ENCODE data around the gene PPDPF. TPM values are rescaled to one million over a fixed set of nuclear protein-coding genes. Genes with fewer than 3 reads are reported as not detected.

PPDPF gene
- total and polyA plus RNA-seq, 2 of the 8 experiments (the other 6 are each of a cell fraction or from before 2014, with no cell fraction given) = 30.5 to 138 TPM

DNA sequence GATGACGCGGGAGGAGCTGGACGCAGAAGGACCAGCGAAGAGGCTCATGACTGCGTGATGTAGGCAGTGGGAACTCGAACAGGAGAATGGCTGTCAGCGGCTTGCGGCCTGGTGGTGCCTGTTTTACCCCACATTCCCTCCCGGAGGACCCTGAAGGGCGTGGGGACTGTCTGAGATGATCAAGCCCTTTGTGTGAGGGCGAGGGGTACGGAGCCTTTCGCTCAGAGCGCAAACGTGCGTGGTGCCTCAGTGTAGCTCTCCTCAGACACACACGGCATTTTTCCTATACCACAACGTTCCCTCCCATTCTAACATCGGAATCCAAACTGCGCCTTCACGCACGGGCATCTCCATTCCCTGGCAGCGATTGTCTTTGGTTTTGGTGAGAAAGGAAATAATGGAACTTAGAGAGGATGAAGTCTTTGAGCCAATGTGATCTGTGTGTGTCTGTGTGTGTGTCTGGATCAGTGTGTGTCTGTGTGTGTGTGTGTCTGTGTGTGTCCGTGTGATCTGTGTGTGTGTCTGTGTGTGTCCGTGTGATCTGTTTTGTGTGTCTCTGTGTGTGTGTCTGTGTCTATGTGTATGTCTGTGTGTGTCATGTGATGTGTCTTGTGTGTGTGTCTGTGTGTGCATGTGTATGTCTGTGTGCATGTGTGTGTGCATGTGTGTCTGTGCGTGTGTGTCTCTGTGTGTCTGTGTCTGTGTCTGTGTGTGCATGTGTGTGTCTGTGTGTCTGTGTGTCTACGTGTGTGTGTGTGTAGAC is 11.3 kb downstream of the PPDPF start:
- Histone ChIP-seq H2AFZ (ENCODE audit: low read length) (no peak overlapping the region), H3K9me3 (ENCODE audit: insufficient read depth in 2 of 2, low read depth in 1 of 2, low read length in 1 of 2) (no peaks in the 10 kb centered on the region), H3K36me3 (ENCODE audit: control insufficient read depth in 2 of 4, insufficient read depth in 4 of 4, low read length in 3 of 4) (no peaks in the 10 kb centered on the region), H4K91ac (replicated peaks; ENCODE audit: insufficient read length, low read length) (peak overlapping the region; percentile 55), H3K18ac (ENCODE audit: extremely low read depth, low read length) (no peak overlapping the region), H2AK5ac (ENCODE audit: low read depth, low read length) (peak overlapping the region; percentile 83; the same call in 1 of the 2 replicates), H4K5ac (ENCODE audit: insufficient read length, low read depth, low read length) (no peak overlapping the region), H3K56ac (replicated peaks; ENCODE audit: insufficient read length, low read depth, low read length) (peak overlapping the region; percentile 77), H3K14ac (ENCODE audit: insufficient read length) (no peak overlapping the region), H2BK15ac (ENCODE audit: low read length) (0 out of 2 replicates have a peak overlapping the region, but pooled peaks have one; percentile 5), H2BK20ac (ENCODE audit: low read length) (peak overlapping the region; percentile 92; the same call in 1 of the 2 replicates), H3K4me1 (replicated peaks in 1 of 4; ENCODE audit: control insufficient read depth in 3 of 4, insufficient read depth in 4 of 4, low read length in 3 of 4) (peaks cover 0 to 14% (median 3%) of the 10 kb centered on the region in 4 experiments; a peak in 5 of 7 replicates), H3K4ac (replicated peaks; ENCODE audit: insufficient read length, low read depth, low read length) (peak overlapping the region; percentile 53), H3K4me2 (ENCODE audit: insufficient read depth in 1 of 2, low read depth in 2 of 2, low read length in 2 of 2) (no peak overlapping the region), H4K20me1 (replicated peaks in 1 of 2; ENCODE audit: control insufficient read depth in 1 of 2, insufficient read depth in 2 of 2, low read length in 2 of 2) (peaks cover 0 to 3% of the 10 kb centered on the region in 2 experiments), H3K79me1 (ENCODE audit: low read depth, low read length) (no peaks in the 10 kb centered on the region; the same call in 1 of the 2 replicates), H3K23me2 (ENCODE audit: low read depth, low read length) (peaks cover 3% of the 10 kb centered on the region; the same call in 1 of the 2 replicates), H3K4me3 (ENCODE audit: extremely low read depth in 1 of 4, insufficient read depth in 2 of 4, low read depth in 3 of 4, low read length in 4 of 4) (no peak overlapping the region), H4K8ac (ENCODE audit: extremely low read depth, insufficient read depth, low read length) (no peak overlapping the region; the same call in 1 of the 2 replicates), H3K9ac (replicated peaks in 1 of 4; ENCODE audit: extremely low read depth in 1 of 4, low read depth in 3 of 4, low read length in 3 of 4) (no peak overlapping the region), H3K79me2 (ENCODE audit: control insufficient read depth in 1 of 2, insufficient read depth in 2 of 2, low read length in 2 of 2) (no peaks in the 10 kb centered on the region), H2BK120ac (replicated peaks; ENCODE audit: low read depth, low read length) (no peak overlapping the region), H3K23ac (ENCODE audit: insufficient read length) (no peak overlapping the region), H2BK12ac (ENCODE audit: low read depth, low read length) (peak overlapping the region; percentile 60; the same call in 1 of the 2 replicates), H3K27ac (ENCODE audit: low read depth, low read length) (no peak overlapping the region), H3K27me3 (replicated peaks in 1 of 4; ENCODE audit: control insufficient read depth in 3 of 4, extremely low read depth in 1 of 4, insufficient read depth in 3 of 4, low read length in 3 of 4) (no peaks in the 10 kb centered on the region), H2BK5ac (ENCODE audit: low read depth, low read length) (peak overlapping the region; percentile 55)
- WGBS, 2 experiments (ENCODE audit: extremely low coverage in 1 of 2, insufficient coverage in 1 of 2, insufficient read length in 1 of 2, insufficient replicate concordance in 2 of 2, low coverage in 1 of 2, low lambda C conversion rate in 2 of 2, missing lambda C conversion rate in 1 of 2) = 92% methylated on average over 27 of the region's 27 CpGs; no CpG with 5 or more reads in 1 of the 2 experiments
- TF ChIP-seq RNF2 (IDR thresholded peaks at IDR 0.05; ENCODE audit: borderline replicate concordance, low read depth, low read length, missing control alignments, poor library complexity, severe bottlenecking) (no peak), TAF1 (IDR thresholded peaks at IDR 0.05; ENCODE audit: low read depth, low read length) (no peak), ASH2L (IDR thresholded peaks at IDR 0.05; ENCODE audit: low read length) (no peak), TBP (IDR thresholded peaks at IDR 0.05; ENCODE audit: low read depth, low read length) (no peak), POLR2A (IDR thresholded peaks at IDR 0.05; ENCODE audit: control extremely low read depth in 1 of 2, low read depth in 2 of 2, low read length in 2 of 2) (no peak), GTF2F1 (IDR thresholded peaks at IDR 0.05; ENCODE audit: borderline replicate concordance, low read depth, low read length) (no peak), CREB1 (IDR thresholded peaks at IDR 0.05) (no peak), JUN (IDR thresholded peaks at IDR 0.05; ENCODE audit: low read depth, low read length) (no peak), ZNF274 (IDR thresholded peaks at IDR 0.05; ENCODE audit: borderline replicate concordance, extremely low read depth, low read length) (no peak)
- DNase-seq (ENCODE audit: low read depth in 1 of 2, low spot score in 2 of 2) (peak in 1 of 2 experiments; percentile 44), FAIRE-seq (no peak)
- ChIA-PET POLR2A (ENCODE audit: partially characterized antibody) (interaction anchor here (1.2 to 7.8 kb wide), 2 partner anchors 10 to 30 kb away, joined by 3 to 59 read pairs; partner anchors contain the start of gene PPDPF), CTCF (ENCODE audit: partially characterized antibody) (interaction anchor here (1.1 to 1.5 kb wide), 4 partner anchors 9 to 223 kb away, joined by 3 to 5 read pairs (median 3); no protein-coding TSS in a partner anchor)

Data from H1 (cell line).